HepG2 (cell line): Measurements from ENCODE around the gene METTL26. TPM values are rescaled to one million over a fixed set of nuclear protein-coding genes. Genes with fewer than 3 reads are reported as not detected.

ENCODE experiments used
- ASH2L ChIP-seq: fragments of 300-600, 200-600 bp; sonication (generic); IDR thresholded peaks from 2 replicates; pipeline ENCODE4 v1.7.0; 2017; ENCODE audit warnings: low read depth, mild to moderate bottlenecking, moderate library complexity, mixed read lengths, low read length; ENCODE audit not compliant: insufficient read length
- CENPT ChIP-seq: sonication (generic); formaldehyde crosslinking; IDR thresholded peaks from 2 replicates; pipeline ENCODE4 v1.8.0; 2022; ENCODE audit warnings: low read depth, mild to moderate bottlenecking, moderate library complexity, missing genetic modification reagents
- ETV5 ChIP-seq: IDR thresholded peaks from 2 replicates; pipeline ENCODE4 v1.6.1; 2018; ENCODE audit warnings: missing biosample characterization, missing genetic modification reagents, inconsistent platforms, borderline replicate concordance
- ETV6 ChIP-seq: sonication (generic); formaldehyde crosslinking; conservative IDR thresholded peaks from 2 replicates; pipeline ENCODE4 v1.4.0; 2020; ENCODE audit warnings: missing genetic modification reagents
- GABPB1 ChIP-seq: IDR thresholded peaks from 2 replicates; pipeline ENCODE4 v1.6.1; 2016; ENCODE audit warnings: mild to moderate bottlenecking, missing genetic modification reagents, moderate library complexity, missing compliant biosample characterization
- HNRNPL ChIP-seq: fragments of 200-400 bp; formaldehyde crosslinking; IDR thresholded peaks from 2 replicates; pipeline ENCODE4 v1.6.1; 2017; ENCODE audit warnings: mild to moderate bottlenecking, low read depth, low read length
- MAFG ChIP-seq: sonication (generic); formaldehyde crosslinking; IDR thresholded peaks from 2 replicates; pipeline ENCODE4 v1.5.1; 2020; ENCODE audit warnings: mild to moderate bottlenecking, missing genetic modification reagents
- NCOA2 ChIP-seq: sonication (generic); formaldehyde crosslinking; IDR thresholded peaks from 2 replicates; pipeline ENCODE4 v1.8.0; 2022; ENCODE audit warnings: inconsistent platforms
- POGZ ChIP-seq: sonication (generic); formaldehyde crosslinking; IDR thresholded peaks from 2 replicates; pipeline ENCODE4 v1.4.0; 2020; ENCODE audit warnings: mild to moderate bottlenecking, missing genetic modification reagents
- SP2 ChIP-seq: sonication (generic); formaldehyde crosslinking; IDR thresholded peaks from 2 replicates; pipeline ENCODE4 v1.5.1; 2020; ENCODE audit warnings: mild to moderate bottlenecking, missing genetic modification reagents
- SP5 ChIP-seq: IDR thresholded peaks from 2 replicates; pipeline ENCODE4 v1.6.1; 2016; ENCODE audit warnings: low read depth, borderline replicate concordance
- YEATS4 ChIP-seq: sonication (generic); formaldehyde crosslinking; IDR thresholded peaks from 2 replicates; pipeline ENCODE4 v1.4.0; 2020; ENCODE audit warnings: missing genetic modification reagents, borderline replicate concordance
- ZNF205 ChIP-seq: IDR thresholded peaks from 2 replicates; pipeline ENCODE4 v1.6.1; 2018; ENCODE audit warnings: missing biosample characterization, missing genetic modification reagents
- ZNF230 ChIP-seq: sonication (generic); formaldehyde crosslinking; IDR thresholded peaks from 2 replicates; pipeline ENCODE4 v1.4.0; 2020; ENCODE audit warnings: mild to moderate bottlenecking, missing genetic modification reagents
- ZNF256 ChIP-seq: sonication (generic); formaldehyde crosslinking; conservative IDR thresholded peaks from 2 replicates; pipeline ENCODE4 v1.4.0; 2020; ENCODE audit warnings: missing genetic modification reagents
- ZNF709 ChIP-seq: sonication (generic); formaldehyde crosslinking; IDR thresholded peaks from 2 replicates; pipeline ENCODE4 v1.5.0; 2020; ENCODE audit warnings: mild to moderate bottlenecking, missing genetic modification reagents
- polyA plus RNA-seq, 8 experiments: library from polyadenylated mRNA; depleted of rRNA in 3 of 8; stranded (reverse) in 7 of 8; unstranded in 1 of 8; fragments of >200 nt; fragmentation: Illumina TruSeq in 4 of 8; extraction: Trizol in 4 of 8; gene quantifications; 2 replicates each; pipeline versions ENCODE4 v1.2.1 to v1.2.3, GENCODE V29; 2011 to 2016; ENCODE audit warnings: low read depth in 4 of 8, missing spikeins in 1 of 8, mixed read lengths in 1 of 8; ENCODE audit not compliant: insufficient read depth in 1 of 8
- total RNA-seq, 5 experiments: library from RNA; depleted of rRNA; stranded (reverse); fragments of >200 nt; fragmentation: Illumina TruSeq; extraction: Trizol; gene quantifications; 2 replicates each; pipeline ENCODE4 v1.2.3, GENCODE V29; 2016; ENCODE audit warnings: low read depth in 1 of 5
- TF ChIP-seq, protein P1 (sequence below): sonication (generic); formaldehyde crosslinking; IDR thresholded peaks from 2 replicates; pipeline ENCODE4 v1.9.0; 2022; ENCODE audit warnings: missing genetic modification reagents, mild to moderate bottlenecking, borderline replicate concordance
- TF ChIP-seq, protein P2 (sequence below): sonication (generic); formaldehyde crosslinking; IDR thresholded peaks from 2 replicates; pipeline ENCODE4 v1.5.1; 2020; ENCODE audit warnings: missing genetic modification reagents, mild to moderate bottlenecking, borderline replicate concordance
- TF ChIP-seq, protein P3 (sequence below): sonication (generic); formaldehyde crosslinking; IDR thresholded peaks from 2 replicates; pipeline ENCODE4 v1.5.0; 2020; ENCODE audit warnings: missing genetic modification reagents, mild to moderate bottlenecking, borderline replicate concordance
- TF ChIP-seq, protein P4 (sequence below): sonication (generic); formaldehyde crosslinking; conservative IDR thresholded peaks from 2 replicates; pipeline ENCODE4 v1.8.0; 2022; ENCODE audit warnings: mild to moderate bottlenecking, moderate library complexity, missing genetic modification reagents

Gene METTL26
- total and polyA plus RNA-seq, 2 of the 13 experiments (the other 11 are each of a cell fraction or from before 2014, with no cell fraction given), result 65.5 to 70.1 TPM

DNA sequence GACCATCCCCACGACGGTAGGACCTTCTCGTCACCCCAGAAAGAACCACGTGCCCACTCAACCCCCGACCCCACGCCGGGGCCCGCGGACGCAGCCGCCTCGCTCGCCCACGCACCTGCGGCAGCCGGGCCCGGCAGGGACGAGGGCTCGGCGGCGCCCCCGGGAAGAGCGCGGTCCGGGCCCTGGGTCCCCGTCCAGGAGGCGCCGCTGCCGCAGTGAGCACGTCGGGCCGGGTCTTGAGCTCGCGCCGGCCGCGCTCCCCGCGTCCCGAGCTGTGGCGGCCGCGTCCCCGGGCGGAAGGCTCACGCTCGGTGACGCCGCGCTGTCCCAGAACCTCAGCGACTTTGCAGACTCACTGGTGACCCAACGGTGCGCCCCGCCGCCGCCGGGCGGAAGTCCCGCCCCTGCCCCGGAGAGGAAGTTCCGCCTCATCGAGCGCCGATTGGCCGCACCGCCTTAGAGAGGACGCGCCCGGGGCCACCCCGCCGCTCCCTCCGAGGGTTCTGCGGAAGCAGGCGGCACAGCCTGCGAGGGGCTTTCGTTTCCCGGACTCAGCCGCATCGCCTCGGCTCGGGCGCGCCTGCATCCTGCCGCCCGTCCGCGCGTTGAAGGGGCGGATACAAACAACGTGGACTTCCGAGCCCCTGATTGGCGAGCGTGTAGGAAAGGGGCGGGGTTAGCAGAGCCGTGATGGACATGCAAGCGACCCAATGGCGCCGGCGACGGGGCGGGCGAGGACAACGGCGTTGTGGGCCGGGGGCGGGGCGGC, 47.0 kb downstream of the METTL26 start (continued):
- 0 out of 2 replicates have a peak, but pooled peaks have one; percentile 23 for TF ChIP-seq ZNF256
- TF ChIP-seq POGZ (CRISPR knock-in tag), result peak; percentile 50
- TF ChIP-seq SP2, result peak; percentile 86
- TF ChIP-seq, protein P1, sequence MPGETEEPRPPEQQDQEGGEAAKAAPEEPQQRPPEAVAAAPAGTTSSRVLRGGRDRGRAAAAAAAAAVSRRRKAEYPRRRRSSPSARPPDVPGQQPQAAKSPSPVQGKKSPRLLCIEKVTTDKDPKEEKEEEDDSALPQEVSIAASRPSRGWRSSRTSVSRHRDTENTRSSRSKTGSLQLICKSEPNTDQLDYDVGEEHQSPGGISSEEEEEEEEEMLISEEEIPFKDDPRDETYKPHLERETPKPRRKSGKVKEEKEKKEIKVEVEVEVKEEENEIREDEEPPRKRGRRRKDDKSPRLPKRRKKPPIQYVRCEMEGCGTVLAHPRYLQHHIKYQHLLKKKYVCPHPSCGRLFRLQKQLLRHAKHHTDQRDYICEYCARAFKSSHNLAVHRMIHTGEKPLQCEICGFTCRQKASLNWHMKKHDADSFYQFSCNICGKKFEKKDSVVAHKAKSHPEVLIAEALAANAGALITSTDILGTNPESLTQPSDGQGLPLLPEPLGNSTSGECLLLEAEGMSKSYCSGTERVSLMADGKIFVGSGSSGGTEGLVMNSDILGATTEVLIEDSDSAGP (CRISPR knock-in tag), result peak; percentile 58; the same call in 1 of the 2 replicates
- TF ChIP-seq, protein P2, sequence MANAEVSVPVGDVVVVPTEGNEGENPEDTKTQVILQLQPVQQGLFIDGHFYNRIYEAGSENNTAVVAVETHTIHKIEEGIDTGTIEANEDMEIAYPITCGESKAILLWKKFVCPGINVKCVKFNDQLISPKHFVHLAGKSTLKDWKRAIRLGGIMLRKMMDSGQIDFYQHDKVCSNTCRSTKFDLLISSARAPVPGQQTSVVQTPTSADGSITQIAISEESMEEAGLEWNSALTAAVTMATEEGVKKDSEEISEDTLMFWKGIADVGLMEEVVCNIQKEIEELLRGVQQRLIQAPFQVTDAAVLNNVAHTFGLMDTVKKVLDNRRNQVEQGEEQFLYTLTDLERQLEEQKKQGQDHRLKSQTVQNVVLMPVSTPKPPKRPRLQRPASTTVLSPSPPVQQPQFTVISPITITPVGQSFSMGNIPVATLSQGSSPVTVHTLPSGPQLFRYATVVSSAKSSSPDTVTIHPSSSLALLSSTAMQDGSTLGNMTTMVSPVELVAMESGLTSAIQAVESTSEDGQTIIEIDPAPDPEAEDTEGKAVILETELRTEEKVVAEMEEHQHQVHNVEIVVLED, result peak; percentile 71; the same call in 1 of the 2 replicates
- 0 out of 2 replicates have a peak, but pooled peaks have one; percentile 35 for TF ChIP-seq HNRNPL
- peak; percentile 66; the same call in 1 of the 2 replicates for TF ChIP-seq ETV6
- TF ChIP-seq NCOA2 (CRISPR knock-in tag), result peak; percentile 19; the same call in 1 of the 2 replicates
- TF ChIP-seq, protein P3, sequence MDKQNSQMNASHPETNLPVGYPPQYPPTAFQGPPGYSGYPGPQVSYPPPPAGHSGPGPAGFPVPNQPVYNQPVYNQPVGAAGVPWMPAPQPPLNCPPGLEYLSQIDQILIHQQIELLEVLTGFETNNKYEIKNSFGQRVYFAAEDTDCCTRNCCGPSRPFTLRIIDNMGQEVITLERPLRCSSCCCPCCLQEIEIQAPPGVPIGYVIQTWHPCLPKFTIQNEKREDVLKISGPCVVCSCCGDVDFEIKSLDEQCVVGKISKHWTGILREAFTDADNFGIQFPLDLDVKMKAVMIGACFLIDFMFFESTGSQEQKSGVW, result no peak
- TF ChIP-seq ZNF205 (CRISPR knock-in tag), result peak; percentile 30; the same call in 1 of the 2 replicates
- TF ChIP-seq, protein P4, sequence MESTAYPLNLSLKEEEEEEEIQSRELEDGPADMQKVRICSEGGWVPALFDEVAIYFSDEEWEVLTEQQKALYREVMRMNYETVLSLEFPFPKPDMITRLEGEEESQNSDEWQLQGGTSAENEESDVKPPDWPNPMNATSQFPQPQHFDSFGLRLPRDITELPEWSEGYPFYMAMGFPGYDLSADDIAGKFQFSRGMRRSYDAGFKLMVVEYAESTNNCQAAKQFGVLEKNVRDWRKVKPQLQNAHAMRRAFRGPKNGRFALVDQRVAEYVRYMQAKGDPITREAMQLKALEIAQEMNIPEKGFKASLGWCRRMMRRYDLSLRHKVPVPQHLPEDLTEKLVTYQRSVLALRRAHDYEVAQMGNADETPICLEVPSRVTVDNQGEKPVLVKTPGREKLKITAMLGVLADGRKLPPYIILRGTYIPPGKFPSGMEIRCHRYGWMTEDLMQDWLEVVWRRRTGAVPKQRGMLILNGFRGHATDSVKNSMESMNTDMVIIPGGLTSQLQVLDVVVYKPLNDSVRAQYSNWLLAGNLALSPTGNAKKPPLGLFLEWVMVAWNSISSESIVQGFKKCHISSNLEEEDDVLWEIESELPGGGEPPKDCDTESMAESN (CRISPR knock-in tag), result peak; percentile 55; the same call in 1 of the 2 replicates
- peak; percentile 77 for TF ChIP-seq ASH2L
- no peak for TF ChIP-seq CENPT (CRISPR knock-in tag)
- TF ChIP-seq GABPB1, result peak; percentile 91
- TF ChIP-seq SP5 (CRISPR knock-in tag), result 0 out of 2 replicates have a peak, but pooled peaks have one; percentile 22
- peak; percentile 75 for TF ChIP-seq ZNF230 (CRISPR knock-in tag)
- TF ChIP-seq YEATS4 (CRISPR knock-in tag), result peak; percentile 48; the same call in 1 of the 2 replicates
- TF ChIP-seq ETV5, result peak; percentile 41; the same call in 1 of the 2 replicates
- no peak for TF ChIP-seq MAFG
- TF ChIP-seq ZNF709 (CRISPR knock-in tag), result no peak
